GDM1 (cell line): Measurements from ENCODE around the gene TENT4A.

Experiments
- DNase-seq: peaks from one replicate; lab custom pipeline; 2025; lab: John Stamatoyannopoulos, UW

Gene TENT4A

GRCh38 chr5:6752782-6753181 is 39.5 kb downstream of the TENT4A start:
- no peak for DNase-seq

- DNase-seq, result no peak
These were observed 40.6 kb downstream of the TENT4A start for GRCh38 chr5:6753851-6754250.

DNA sequence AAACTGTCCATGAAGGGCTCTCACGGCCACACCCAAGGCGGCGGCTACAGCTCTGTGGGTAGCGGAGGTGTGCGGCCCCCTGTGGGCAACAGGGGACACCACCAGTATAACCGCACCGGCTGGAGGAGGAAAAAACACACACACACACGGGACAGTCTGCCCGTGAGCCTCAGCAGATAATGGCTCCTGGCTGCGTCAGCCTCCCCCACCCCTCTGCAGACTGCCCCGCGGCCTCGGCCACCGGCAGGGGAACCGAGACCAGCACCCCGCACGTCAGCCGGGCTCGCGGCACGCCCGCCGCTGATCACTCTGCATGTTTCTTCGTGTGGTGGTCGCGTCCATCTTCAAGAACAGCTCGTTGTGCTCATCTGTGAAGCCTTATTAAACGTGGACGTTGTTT is 41.5 kb downstream of the TENT4A start:
- no peak for DNase-seq

DNA sequence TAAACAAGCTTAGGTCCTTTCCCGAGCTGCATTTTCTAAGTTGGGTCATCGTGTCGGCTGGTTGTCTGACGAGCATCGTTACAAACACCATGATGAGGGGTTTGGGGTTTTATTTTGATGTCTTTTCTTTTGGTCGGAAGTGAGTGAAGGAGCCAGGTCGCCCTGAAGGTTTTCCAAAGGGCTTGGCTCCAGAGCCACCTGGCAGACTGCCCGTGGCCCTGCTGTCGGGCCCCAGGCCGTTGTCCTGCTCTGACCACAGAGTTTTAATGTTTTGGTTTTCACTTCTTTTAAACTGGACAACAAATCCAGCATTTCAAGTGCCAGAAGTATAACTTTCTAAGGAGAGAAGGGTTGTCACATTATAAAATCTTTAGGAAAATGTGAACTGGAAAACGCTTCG is 42.3 kb downstream of the TENT4A start:
- no peak for DNase-seq

DNA sequence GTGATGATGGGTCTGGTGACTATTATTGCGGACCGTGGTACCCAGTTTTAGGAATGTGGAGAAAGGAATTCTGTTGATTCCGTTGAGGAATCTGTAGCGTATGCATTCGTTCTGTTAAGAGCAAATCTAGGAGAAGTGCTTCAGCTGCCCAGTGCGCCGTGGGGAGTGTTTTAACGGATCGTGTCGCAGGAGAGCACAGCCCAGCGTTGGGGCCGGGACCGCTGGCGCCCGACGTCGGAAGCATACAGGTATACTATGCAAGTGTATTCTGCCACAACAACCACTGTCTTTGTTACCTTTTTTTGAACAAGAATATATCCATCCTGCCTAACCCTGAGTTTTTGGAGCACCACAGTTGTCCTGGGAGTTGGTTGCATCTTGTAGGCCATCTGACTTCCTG is 42.7 kb downstream of the TENT4A start:
- no peak for DNase-seq

GRCh38 chr5:6757414-6757969 is 44.3 kb downstream of the TENT4A start:
- no peak for DNase-seq

DNA sequence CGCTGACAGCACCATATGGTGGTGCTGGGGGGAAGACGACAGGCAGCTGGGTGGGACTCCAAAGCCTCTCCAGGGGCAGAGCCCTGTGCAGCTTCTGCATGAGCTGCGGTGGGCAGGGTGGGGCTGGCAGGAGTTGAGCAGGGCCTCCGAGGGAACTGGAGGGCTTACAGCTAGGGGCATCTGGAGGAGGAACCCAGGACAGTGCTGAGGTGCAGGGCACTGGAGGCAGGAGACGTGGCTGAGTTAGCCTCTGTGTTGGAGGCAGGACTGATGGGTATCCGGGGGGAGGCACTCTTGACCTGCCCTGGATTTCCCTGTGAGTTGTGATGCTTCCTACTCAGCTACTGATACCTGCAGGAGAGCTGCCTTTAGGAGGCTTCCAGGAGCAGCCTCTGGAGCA is 45.0 kb downstream of the TENT4A start:
- DNase-seq, result no peak

GRCh38 chr5:6758706-6759105 is 45.5 kb downstream of the TENT4A start:
- no peak for DNase-seq

GRCh38 chr5:6759401-6759800 is 46.2 kb downstream of the TENT4A start:
- no peak for DNase-seq

- DNase-seq, result no peak
These were observed 46.8 kb downstream of the TENT4A start for GRCh38 chr5:6759983-6760382.

GRCh38 chr5:6760686-6761085 is 47.5 kb downstream of the TENT4A start:
- no peak for DNase-seq

- DNase-seq, result no peak
These were observed 48.1 kb downstream of the TENT4A start for GRCh38 chr5:6761333-6761732.

GRCh38 chr5:6762116-6762515 is 48.9 kb downstream of the TENT4A start:
- no peak for DNase-seq

- no peak for DNase-seq
These were observed 49.5 kb downstream of the TENT4A start for GRCh38 chr5:6762697-6763096.

DNA sequence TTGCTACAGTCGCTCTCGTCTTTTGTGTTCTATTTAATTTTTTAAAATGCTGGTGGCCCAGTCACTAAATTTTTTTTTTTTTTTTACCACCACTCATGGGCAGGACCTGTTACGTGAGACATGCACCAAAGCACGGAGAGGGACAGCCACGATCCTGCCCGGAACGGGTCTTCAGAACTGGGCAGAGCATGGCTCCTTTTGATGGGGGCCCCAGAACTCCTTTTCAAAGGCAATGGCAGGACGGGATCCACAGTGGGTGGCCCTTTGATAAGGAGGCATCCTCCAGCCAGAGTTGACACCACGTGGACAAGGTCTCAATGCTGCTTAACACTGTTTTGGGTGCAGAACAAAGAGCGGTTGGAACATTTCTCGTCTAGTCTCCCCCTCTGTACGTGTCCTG is 50.0 kb downstream of the TENT4A start:
- DNase-seq, result no peak

DNA sequence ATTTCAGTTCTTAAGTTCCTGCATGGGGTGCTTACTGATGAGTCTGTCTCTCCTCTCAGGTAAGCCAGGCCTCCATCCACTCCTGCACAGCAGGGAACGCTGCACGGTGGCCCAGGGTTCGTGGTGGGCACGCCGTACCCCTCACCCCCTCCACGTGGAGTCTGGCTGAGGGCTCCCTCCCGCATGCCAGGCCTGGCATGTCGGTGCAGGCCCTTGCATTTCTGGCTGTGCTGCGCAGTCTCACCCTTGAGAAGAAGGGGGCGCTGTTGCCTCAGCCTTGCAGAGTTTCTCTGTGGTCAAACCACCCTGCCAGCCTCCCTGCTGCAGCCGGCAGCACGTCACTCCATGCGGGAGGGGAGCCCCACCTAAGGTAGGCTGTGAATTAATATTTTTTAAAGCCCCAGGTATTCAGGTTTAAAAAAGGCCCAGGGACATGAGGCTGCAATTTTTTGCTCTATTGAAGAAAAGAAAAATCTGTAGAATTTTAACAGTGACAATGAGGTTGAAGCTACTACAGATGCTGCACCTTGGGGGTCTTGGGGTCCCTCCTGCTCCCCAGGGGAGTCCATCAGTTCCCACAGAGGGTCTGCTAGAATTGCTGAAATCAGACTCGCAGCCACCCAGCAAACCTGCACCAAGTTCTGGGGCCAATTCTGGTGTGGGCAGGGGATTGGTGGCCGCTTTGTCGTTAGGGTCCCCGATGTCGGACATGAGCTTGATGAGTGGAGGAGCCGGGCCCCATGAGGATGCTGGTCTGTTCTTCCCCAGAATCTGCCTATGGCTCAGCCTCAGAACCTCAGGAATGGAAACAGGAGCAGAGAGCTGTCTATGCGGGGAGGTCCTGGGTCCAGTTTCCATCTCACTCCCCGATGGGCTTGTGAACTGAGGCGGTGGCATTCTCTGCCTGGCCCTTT is 52.6 kb downstream of the TENT4A start:
- peak; percentile 69 for DNase-seq

DNA sequence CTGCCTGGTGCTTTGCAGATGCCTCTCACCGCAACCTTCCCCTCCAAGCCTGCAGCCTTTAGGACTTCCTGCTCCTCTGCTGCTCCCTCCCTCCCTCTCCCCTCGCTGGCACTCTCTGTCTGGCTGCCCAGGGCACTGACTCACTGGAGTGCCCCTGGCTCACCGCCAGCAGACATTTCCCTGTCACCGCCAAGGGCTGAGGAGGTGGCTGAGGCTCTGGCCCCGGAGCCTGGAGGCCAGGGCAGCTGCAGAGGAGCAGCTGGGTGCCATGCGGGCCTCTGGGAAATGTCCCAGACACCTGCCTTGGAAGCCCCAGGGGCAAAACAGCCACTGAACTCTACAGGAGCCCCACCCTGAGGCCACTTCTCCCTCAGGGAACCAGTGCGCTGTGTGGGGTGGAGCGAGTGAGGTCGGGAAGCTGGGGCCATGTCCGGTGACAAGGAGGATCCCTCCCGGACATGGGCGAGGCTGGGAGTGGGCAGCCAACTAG is 53.4 kb downstream of the TENT4A start:
- peak; percentile 93 for DNase-seq

GRCh38 chr5:6767481-6768063 is 54.3 kb downstream of the TENT4A start:
- no peak for DNase-seq

DNA sequence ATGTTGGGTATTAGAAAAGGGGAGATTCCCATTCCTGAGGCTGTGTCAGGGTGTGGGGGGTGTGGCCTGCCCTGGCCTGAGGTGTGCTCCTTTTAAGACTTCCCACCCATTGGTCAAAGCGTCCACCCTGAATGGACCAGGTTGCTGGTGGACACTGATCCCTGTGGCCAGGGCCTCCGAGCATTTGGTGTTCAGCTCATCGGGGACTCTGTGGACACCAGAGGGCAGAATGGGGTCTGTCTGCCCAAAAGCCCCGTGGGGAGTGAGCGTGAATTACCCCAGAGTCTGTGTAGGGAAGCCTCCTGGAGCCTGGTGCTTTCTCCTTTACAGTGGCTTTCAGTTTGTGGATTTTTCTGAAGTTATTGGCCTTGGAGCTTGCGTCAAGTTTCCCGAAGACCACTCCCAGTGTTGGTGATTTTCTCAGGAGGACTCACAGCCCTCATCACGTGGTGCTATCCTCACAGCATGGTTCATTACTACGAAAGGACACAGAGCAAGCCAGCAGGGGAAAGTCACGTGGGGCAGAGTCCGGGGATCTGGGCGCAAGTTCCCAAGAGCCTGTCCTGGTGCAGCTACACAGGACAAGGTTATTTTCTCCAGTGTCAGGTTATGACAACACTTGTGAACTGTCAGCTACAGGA is 55.5 kb downstream of the TENT4A start:
- DNase-seq, result no peak

DNA sequence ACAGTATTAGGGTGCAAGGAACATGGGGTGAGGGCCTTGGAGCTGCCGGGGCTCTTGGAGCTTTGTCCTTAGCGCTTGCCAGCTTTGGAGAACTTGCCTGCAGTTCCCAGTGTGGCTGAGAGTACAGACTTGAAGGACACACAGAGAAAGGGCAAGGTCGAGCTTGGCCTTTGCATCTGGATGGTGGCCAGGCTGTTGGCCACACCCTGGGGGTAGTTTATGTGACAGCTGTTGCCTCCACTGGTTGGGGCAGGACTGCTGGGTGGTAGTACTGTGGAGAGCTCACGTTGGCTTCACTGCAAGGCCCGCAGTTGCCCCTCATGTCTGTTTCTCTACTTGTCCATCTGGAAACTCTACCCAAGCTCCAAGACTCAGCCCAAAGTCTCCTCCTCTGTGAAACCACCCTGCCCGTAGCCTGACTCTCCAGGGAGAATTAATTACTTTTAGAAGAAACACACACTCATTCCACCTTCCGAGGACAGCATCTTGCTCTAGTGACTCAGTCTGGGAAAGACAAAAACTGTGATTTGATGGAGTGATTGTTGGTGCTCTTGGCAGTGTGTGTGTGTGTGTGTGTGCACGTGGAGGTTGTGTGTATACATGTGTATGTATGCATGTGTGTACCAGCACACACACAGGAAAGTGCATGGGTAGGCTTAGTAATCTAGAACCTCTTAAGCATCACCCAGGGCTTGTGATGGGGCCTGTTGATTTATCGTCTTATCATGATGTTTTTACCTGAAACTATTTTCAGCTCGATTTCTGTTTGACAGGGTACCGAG is 57.8 kb downstream of the TENT4A start:
- no peak for DNase-seq

GRCh38 chr5:6772886-6773285 is 59.7 kb downstream of the TENT4A start:
- DNase-seq, result no peak
